WTC11 (cell line): ENCODE data around the gene KRTAP22-2.

ENCODE experiments used
- SMAD3 ChIP-seq: sonication (generic); formaldehyde crosslinking; IDR thresholded peaks from 2 replicates; pipeline ENCODE4 v1.8.0; 2022; ENCODE audit warnings: missing genetic modification reagents, mild to moderate bottlenecking, borderline replicate concordance
- TF ChIP-seq, protein P1 (sequence below): fragments of 200-600 bp; IDR thresholded peaks from 2 replicates; pipeline ENCODE4 v1.8.0; 2022; ENCODE audit warnings: antibody characterized with exemption
- TF ChIP-seq, protein P2 (sequence below): fragments of 250-450 bp; sonication (Bioruptor Pico); IDR thresholded peaks from 2 replicates; pipeline ENCODE4 v1.8.0; 2021; ENCODE audit warnings: mild to moderate bottlenecking
- TF ChIP-seq, protein P3 (sequence below): sonication (generic); formaldehyde crosslinking; IDR thresholded peaks from 2 replicates; pipeline ENCODE4 v1.8.1; 2022; ENCODE audit warnings: low read depth, missing genetic modification reagents, borderline replicate concordance
- TF ChIP-seq, protein P4 (sequence below): sonication (generic); formaldehyde crosslinking; IDR thresholded peaks from 2 replicates; pipeline ENCODE4 v1.8.1; 2023; ENCODE audit warnings: mild to moderate bottlenecking, missing genetic modification reagents, moderate library complexity

DNA sequence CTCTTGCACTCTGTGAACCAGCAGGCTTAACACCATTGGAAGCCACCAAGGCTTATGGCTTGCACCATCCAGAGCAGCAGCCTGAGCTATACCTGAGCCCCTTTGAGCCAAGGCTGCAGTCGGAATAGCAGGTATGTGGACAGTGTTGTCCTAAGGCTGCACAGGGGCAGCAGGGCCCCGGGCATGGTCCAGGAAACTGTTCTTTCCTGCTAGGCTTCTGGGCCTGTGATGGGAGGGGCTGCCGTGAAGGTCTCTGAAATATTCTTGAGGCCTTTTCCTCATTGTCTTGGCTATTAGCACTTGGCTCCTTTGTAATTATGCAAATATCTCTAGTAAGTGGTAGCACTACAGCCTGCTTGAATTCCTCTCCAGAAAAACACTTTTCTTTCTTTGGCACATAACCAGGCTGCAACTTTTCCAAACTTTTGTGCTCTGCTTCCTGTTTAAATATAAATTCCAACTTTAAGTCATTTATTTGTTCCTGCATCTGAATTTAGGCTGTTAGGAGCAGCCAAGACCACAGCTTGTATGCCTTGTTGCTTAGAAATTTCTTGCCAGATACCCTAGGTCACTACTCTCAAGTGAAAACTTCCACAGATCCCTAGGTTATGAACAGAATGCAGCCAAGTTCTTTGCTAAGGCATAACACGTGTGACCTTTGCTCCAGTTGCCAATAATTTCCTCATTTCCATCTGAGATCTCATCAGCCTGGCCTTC, 35.4 kb upstream of the KRTAP22-2 start:
- TF ChIP-seq SMAD3 = no peak
- TF ChIP-seq, protein P1, sequence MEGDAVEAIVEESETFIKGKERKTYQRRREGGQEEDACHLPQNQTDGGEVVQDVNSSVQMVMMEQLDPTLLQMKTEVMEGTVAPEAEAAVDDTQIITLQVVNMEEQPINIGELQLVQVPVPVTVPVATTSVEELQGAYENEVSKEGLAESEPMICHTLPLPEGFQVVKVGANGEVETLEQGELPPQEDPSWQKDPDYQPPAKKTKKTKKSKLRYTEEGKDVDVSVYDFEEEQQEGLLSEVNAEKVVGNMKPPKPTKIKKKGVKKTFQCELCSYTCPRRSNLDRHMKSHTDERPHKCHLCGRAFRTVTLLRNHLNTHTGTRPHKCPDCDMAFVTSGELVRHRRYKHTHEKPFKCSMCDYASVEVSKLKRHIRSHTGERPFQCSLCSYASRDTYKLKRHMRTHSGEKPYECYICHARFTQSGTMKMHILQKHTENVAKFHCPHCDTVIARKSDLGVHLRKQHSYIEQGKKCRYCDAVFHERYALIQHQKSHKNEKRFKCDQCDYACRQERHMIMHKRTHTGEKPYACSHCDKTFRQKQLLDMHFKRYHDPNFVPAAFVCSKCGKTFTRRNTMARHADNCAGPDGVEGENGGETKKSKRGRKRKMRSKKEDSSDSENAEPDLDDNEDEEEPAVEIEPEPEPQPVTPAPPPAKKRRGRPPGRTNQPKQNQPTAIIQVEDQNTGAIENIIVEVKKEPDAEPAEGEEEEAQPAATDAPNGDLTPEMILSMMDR = no peak
- TF ChIP-seq, protein P2, sequence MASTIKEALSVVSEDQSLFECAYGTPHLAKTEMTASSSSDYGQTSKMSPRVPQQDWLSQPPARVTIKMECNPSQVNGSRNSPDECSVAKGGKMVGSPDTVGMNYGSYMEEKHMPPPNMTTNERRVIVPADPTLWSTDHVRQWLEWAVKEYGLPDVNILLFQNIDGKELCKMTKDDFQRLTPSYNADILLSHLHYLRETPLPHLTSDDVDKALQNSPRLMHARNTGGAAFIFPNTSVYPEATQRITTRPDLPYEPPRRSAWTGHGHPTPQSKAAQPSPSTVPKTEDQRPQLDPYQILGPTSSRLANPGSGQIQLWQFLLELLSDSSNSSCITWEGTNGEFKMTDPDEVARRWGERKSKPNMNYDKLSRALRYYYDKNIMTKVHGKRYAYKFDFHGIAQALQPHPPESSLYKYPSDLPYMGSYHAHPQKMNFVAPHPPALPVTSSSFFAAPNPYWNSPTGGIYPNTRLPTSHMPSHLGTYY (CRISPR knock-in tag) = no peak
- TF ChIP-seq, protein P3, sequence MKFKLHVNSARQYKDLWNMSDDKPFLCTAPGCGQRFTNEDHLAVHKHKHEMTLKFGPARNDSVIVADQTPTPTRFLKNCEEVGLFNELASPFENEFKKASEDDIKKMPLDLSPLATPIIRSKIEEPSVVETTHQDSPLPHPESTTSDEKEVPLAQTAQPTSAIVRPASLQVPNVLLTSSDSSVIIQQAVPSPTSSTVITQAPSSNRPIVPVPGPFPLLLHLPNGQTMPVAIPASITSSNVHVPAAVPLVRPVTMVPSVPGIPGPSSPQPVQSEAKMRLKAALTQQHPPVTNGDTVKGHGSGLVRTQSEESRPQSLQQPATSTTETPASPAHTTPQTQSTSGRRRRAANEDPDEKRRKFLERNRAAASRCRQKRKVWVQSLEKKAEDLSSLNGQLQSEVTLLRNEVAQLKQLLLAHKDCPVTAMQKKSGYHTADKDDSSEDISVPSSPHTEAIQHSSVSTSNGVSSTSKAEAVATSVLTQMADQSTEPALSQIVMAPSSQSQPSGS = no peak
- TF ChIP-seq, protein P4, sequence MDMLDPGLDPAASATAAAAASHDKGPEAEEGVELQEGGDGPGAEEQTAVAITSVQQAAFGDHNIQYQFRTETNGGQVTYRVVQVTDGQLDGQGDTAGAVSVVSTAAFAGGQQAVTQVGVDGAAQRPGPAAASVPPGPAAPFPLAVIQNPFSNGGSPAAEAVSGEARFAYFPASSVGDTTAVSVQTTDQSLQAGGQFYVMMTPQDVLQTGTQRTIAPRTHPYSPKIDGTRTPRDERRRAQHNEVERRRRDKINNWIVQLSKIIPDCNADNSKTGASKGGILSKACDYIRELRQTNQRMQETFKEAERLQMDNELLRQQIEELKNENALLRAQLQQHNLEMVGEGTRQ (CRISPR knock-in tag) = no peak
